Measurements from ENCODE around the gene EMD.

EMD gene

DNA sequence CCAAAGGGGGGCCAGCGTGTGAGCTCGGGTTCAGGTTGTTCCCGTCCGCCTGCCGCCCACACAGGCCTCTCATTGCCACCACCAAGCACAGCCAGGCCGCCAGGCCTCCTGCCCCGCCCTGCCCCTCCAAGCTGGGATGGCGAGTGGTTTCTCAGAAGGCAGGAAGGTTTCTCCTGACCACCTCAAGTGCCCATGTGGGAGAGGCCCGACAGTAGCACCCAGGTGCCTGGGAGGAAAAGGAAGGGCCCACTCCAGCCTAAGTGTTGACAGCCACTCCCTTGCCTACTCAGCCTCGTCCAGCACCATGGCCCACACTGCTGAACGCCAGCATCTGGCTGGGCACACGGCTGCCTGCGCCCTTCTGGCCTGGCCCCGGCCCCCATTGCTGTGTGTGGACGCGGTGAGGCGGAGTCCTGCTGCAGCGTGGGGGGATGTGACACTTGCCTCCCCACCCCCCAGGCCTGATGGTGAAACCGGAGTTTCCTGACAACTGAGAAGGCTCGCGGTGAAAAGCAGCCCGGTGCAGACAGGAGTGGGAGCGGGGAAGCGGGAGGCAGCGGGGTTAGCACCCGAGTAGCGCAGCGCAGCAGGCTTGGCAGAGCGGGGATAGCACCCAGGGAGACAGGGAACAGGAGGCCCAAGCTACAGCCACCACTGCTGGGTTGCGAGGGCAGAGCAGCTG is 23.9 kb upstream of the EMD start:
- no peak for DNase-seq (ENCODE audit: low spot score)

GRCh38 chrX:154355776-154356140 is 23.3 kb upstream of the EMD start:
- no peak for DNase-seq (ENCODE audit: low spot score)

- no peak for DNase-seq (ENCODE audit: low spot score)
Observed at GRCh38 chrX:154356596-154356995, 22.5 kb upstream of the EMD start.

GRCh38 chrX:154357205-154357604 is 21.9 kb upstream of the EMD start:
- DNase-seq (ENCODE audit: low spot score) = no peak

DNA sequence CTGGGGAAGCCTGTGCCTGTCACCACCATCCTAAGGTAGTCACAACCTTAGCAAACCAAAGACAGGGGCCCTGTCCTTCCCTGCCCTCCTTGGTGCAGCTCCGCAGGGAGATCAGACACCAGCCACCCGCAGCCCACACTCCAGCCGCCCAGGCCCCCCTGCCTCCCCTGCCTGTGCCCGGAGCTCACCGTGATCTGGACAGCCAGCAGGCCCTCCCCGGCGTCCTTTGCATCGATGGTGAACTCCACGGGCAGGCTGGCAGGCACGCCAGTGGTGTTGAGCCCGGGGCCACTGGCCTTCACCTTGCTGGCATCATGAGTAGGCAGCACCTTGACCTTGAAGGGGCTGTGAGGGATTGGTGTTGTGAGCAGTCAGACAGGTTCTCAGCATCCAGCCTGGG is 21.1 kb upstream of the EMD start:
- no peak for DNase-seq (ENCODE audit: low spot score)

- DNase-seq (ENCODE audit: low spot score) = no peak
Observed at GRCh38 chrX:154358829-154359228, 20.3 kb upstream of the EMD start.

DNA sequence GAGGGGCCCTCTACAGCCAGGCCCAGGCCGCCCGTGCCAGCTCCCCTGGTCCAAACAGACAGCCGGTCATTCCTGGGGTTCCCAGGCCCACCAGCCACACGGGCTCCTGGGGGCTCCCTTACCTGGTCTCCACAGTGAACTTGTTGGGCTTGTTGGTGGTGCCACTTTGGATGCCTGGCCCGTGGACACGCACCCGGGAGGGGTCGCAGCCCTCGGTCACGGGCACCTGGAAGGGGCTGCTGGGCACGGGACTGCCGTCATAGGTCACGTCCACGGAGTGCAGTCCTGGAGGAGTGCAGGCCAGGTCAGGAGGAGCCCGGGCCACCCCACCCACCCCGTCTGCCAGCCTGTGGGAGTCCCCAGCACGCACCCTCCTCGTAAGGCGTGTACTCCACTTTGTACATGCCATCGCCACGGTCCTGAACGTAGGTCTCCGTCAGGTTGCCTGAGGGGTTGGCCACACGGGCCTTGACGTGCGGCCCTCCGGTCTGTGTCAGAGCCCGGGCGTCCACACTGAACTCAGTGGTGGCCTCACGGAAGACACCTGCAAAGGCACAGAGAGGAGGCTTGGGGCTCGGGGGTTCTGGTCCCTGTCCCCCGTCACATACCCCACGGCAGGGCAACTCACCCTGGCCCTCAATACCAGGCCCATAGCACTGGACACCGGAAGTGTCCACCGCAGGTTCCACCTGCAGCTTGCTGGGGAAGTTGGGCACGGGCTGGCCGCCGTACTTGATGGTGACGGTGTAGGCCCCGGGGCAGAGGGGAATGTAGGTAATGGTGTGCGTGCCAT is 19.5 kb upstream of the EMD start:
- DNase-seq (ENCODE audit: low spot score) = no peak

DNA sequence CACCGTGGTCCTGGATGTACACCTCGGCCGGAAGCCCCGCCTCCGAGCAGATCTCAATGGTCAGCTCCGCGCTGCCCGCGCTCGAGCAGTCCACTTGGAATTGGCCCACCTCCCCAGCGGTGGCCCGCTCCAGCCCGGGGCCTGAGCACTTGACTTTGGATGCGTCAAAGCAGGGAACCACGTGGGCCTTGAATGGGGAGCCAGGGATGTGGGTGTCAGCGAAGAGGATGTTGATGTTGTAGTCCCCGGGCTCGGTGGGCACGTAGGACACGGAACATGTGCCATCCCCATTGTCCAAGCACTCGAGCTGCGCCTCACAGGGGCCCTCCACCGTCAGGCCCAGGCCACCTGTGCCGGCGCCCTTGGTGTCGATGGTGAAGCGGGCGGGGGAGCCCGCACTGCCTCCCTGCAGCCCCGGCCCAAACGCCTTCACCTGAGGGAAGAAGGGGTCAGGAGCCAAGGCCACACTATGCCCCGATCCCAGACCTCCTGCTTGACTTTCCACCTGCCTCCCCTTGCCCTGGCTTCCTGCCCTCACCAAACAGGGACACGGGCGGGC is 18.9 kb upstream of the EMD start:
- DNase-seq (ENCODE audit: low spot score) = no peak

GRCh38 chrX:154362085-154362742 is 16.9 kb upstream of the EMD start:
- DNase-seq (ENCODE audit: low spot score) = no peak

DNA sequence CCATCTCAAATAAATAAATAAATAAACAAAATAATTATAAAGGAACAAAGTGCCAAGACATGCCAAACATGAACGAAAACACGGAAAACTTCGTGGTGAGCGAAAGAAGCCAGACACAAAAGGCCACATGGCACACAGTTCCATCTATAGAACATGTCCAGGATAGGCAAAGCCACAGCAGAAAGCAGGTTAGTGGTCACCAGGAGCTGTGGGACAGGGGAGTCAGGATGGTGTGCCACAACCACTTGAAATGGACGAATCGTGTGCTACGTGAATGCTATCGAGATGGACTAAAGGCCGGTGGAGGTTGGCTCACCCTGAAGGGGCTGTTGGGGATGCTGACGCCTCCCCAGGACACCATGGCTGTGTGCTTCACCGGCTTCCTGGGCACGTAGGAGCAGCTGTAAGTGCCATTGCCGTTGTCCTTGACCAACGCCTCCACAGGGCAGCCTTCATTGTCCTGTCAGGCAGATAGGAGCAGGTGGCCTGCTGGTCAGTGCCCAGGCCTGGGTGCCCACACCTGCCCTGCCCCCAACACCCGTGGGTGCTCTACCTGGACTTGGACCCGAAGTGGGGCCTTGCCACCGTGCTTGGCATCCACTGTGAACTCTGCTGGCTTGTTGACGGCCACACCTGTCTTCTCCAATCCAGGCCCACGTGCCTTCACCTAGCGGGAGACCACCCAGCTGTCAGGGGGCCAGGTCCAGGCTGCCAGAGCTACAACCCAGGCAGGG is 15.2 kb upstream of the EMD start:
- DNase-seq (ENCODE audit: low spot score) = no peak

- no peak for DNase-seq (ENCODE audit: low spot score)
Observed at GRCh38 chrX:154365052-154365600, 14.0 kb upstream of the EMD start.

DNA sequence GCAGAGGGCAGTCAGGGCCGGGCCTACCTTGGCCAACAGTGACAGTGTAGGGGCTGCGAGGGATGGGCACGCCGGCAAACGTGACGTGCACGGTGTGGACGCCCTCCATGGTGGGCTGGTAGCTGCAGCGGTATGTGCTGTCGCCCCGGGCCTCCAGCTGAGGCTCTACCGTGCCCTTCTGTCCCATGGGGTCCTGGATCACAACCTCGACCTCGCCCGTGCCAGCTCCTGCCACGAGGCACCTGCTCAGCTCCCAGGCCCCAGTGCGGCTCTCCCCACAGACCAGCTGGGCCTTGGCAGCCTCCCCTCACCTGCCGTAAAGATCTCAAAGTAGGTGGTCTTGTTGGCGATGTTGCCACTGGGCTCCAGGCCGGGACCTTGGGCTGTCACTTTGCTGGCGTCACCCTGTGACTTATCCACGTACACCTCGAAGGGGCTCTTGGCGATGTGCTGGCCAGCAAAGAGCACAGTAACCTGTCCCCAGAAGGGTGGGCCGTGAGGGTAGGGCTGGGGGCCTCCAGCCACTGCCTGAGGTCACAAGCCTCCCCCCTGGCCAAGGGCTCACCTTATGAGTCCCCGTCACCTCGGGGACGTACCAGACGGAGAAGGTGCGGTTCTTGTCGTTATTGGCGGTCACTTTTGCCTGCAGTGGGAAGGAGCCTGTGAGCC is 13.0 kb upstream of the EMD start:
- DNase-seq (ENCODE audit: low spot score) = no peak

- no peak for DNase-seq (ENCODE audit: low spot score)
Observed at GRCh38 chrX:154366666-154367055, 12.4 kb upstream of the EMD start.

DNA sequence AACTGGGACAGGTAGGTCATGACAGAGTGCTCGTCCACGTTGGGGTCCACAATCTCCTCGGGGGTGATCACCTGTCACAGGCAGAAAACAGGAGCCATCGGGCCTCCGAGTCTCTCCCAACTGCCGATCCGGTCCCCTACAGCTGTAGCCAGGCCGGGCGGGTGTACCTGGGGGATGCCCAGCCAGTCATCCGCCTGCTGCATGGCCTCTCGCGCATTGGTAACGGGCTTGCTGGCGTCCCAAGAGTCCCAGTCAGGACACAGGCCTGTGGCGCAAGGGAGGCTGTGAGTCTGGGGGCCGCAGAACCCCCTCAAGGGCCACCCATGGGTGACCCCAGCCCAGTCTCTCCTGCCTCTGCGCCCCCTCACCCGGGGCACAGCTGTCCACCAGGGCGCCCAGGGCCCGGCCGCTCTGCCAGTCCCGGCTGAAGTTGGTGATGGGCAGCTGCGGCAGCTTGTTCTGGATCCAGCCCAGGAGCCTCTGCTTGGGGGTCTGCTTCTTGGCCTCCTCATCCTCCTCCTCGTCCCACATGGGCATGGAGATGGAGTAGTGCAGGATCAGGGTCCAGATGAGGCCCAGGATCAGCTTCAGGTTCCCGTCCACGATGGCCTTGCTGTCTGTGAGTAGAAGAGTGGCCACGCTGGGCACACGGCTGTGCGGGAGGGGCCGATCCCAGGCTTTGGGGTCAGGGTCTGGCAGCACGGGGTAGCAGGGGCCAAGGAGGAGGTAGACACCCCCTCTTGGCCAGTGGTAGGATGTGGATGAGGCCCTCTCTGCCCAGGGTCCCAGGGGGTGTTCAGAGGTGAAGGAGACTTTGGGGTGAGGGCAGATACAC is 11.4 kb upstream of the EMD start:
- no peak for DNase-seq (ENCODE audit: low spot score)

GRCh38 chrX:154368630-154369448 is 10.3 kb upstream of the EMD start:
- no peak for DNase-seq (ENCODE audit: low spot score)

- DNase-seq (ENCODE audit: low spot score) = peak; percentile 81
Observed at GRCh38 chrX:154369449-154370299, 9.4 kb upstream of the EMD start.

DNA sequence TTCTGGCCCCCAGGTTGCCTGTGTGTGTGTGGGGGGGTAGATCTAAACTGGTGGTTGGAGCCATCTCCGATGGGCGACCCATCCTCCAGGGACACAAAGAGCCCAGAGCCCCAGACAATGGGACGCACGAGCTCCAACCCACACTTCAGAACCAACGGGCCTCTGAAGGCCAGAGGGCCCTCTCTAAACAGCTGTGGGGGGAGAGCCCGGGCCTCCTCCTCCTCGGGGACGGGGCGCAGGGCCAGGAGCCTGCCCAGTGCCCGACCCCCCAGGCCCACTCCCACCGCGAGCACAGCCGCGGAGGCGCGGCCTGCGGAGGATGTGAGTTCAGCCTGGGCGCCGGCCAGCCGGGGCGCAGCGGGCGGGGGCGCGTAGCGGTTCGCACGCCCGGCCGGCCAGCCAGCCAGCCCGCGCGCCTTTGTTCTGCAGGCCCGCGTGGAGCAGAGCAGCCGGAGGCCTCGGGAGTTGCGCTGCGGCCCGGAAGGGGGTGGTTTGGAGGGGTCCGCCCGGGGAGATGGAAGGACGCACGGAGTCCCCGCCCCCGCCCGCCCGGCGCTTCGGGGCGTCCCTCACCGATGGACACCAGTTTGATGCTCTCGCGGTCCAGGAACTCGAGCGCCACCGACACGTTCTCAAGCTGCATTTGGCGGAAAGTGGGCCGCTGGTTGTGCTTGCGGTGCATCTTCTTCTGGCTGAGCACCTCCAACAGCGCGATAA is 8.6 kb upstream of the EMD start:
- DNase-seq (ENCODE audit: low spot score) = no peak

Data from D341Med (cell line).